IMR-90 (cell line): ENCODE data around the gene HHIPL1. TPM values are rescaled to one million over a fixed set of nuclear protein-coding genes. Genes with fewer than 3 reads are reported as not detected.

Source experiments
- ATAC-seq: fragments of 200-7000 bp; cut with Tn5 transposase; 2 replicates; pipeline ENCODE4 v1.9.1; 2020; ENCODE audit warnings: low read depth, mild to moderate bottlenecking, moderate library complexity
- BruUV-seq: library from RNA; stranded (reverse); fragments of 400-500 nt; replicated peaks from 2 replicates; lab custom pipeline; 2021; lab: Mats Ljungman, UMichigan
- CTCF ChIA-PET: fragments of 300-600 bp; formaldehyde crosslinking; extraction: SDS; loops from one replicate; lab custom pipeline; 2021; ENCODE audit warnings: antibody characterized with exemption; lab: Yijun Ruan, JAX
- POLR2A ChIA-PET: fragments of 300-600 bp; sonication (Branson Sonifier 250); formaldehyde crosslinking; loops from one replicate; lab custom pipeline; 2022; ENCODE audit warnings: antibody characterized with exemption; ENCODE audit not compliant: unreplicated experiment; lab: Charles Lee
- DNase-seq: peaks from one replicate; pipeline ENCODE4 v3.0.0; 2013
- H2AFZ ChIP-seq: replicated peaks from 2 replicates; pipeline ENCODE3; 2013; ENCODE audit warnings: low read length, mild to moderate bottlenecking; ENCODE audit not compliant: poor library complexity
- H2AK5ac ChIP-seq: 2 replicates; pipeline ENCODE4 v1.6.1; 2013; ENCODE audit warnings: low read depth, low read length, inconsistent platforms
- H2AK9ac ChIP-seq: replicated peaks from 2 replicates; pipeline ENCODE3; 2013; ENCODE audit warnings: mild to moderate bottlenecking, low read depth, low read length, moderate library complexity; ENCODE audit not compliant: poor library complexity
- H2BK120ac ChIP-seq: 2 replicates; pipeline ENCODE4 v1.6.1; 2013; ENCODE audit warnings: low read depth, low read length, inconsistent platforms
- H2BK15ac ChIP-seq: 3 replicates; pipeline ENCODE4 v1.6.1; 2013; ENCODE audit warnings: low read depth, low read length, inconsistent platforms
- H2BK20ac ChIP-seq: 2 replicates; pipeline ENCODE4 v1.6.1; 2013; ENCODE audit warnings: low read depth, mild to moderate bottlenecking, inconsistent platforms, low read length, moderate library complexity
- H2BK5ac ChIP-seq: 2 replicates; pipeline ENCODE4 v1.6.1; 2013; ENCODE audit warnings: mild to moderate bottlenecking, low read depth, low read length, inconsistent platforms; ENCODE audit not compliant: poor library complexity, severe bottlenecking
- H3K14ac ChIP-seq: replicated peaks from 2 replicates; pipeline ENCODE4 v1.6.1; 2013; ENCODE audit warnings: low read depth, low read length, inconsistent platforms
- H3K18ac ChIP-seq: 2 replicates; pipeline ENCODE4 v1.6.1; 2013; ENCODE audit warnings: low read depth, low read length, control low read depth
- H3K23ac ChIP-seq: 2 replicates; pipeline ENCODE4 v1.6.1; 2013; ENCODE audit warnings: low read depth, low read length, inconsistent platforms
- H3K27ac ChIP-seq: 2 replicates; pipeline ENCODE4 v1.5.1; 2013; ENCODE audit warnings: mild to moderate bottlenecking, control low read depth, low read length; ENCODE audit not compliant: insufficient read depth
- H3K27me3 ChIP-seq: 2 replicates; pipeline ENCODE4 v1.6.1; 2013; ENCODE audit warnings: low read length; ENCODE audit not compliant: control insufficient read depth, insufficient read depth
- H3K36me3 ChIP-seq: 2 replicates; pipeline ENCODE4 v1.6.1; 2013; ENCODE audit warnings: low read length, mixed read lengths; ENCODE audit not compliant: control insufficient read depth, insufficient read depth
- H3K4ac ChIP-seq: 2 replicates; pipeline ENCODE4 v1.6.1; 2013; ENCODE audit warnings: low read depth, low read length, inconsistent platforms
- H3K4me1 ChIP-seq: 2 replicates; pipeline ENCODE4 v1.6.1; 2013; ENCODE audit warnings: low read length, mixed read lengths; ENCODE audit not compliant: control insufficient read depth, insufficient read depth
- H3K4me2 ChIP-seq: 2 replicates; pipeline ENCODE4 v1.6.1; 2013; ENCODE audit warnings: low read depth, mild to moderate bottlenecking, control low read depth, low read length, moderate library complexity
- H3K4me3 ChIP-seq: 2 replicates; pipeline ENCODE4 v1.5.1; 2013; ENCODE audit warnings: low read depth, mild to moderate bottlenecking, control low read depth, low read length, moderate library complexity; ENCODE audit not compliant: insufficient read depth
- H3K56ac ChIP-seq: 2 replicates; pipeline ENCODE4 v1.6.1; 2013; ENCODE audit warnings: low read length, inconsistent platforms; ENCODE audit not compliant: insufficient read depth; ENCODE audit errors: extremely low read depth
- H3K79me1 ChIP-seq, 2 experiments: 2 replicates each; pipeline ENCODE4 v1.6.1; 2013; ENCODE audit warnings: low read length in 2 of 2, inconsistent platforms in 1 of 2, low read depth in 1 of 2
- H3K9ac ChIP-seq: 2 replicates; pipeline ENCODE4 v1.6.1; 2013; ENCODE audit warnings: low read depth, low read length, control low read depth
- H3K9me1 ChIP-seq: 2 replicates; pipeline ENCODE4 v1.6.1; 2013; ENCODE audit warnings: low read length, inconsistent platforms; ENCODE audit not compliant: insufficient read depth
- H3K9me3 ChIP-seq: 2 replicates; pipeline ENCODE4 v1.6.1; 2013; ENCODE audit warnings: low read length; ENCODE audit not compliant: control insufficient read depth, insufficient read depth
- H4K20me1 ChIP-seq: 2 replicates; pipeline ENCODE4 v1.6.1; 2013; ENCODE audit warnings: low read length, inconsistent platforms; ENCODE audit not compliant: insufficient read depth
- H4K5ac ChIP-seq: 2 replicates; pipeline ENCODE4 v1.6.1; 2013; ENCODE audit warnings: mild to moderate bottlenecking, low read depth, low read length, control low read depth
- H4K8ac ChIP-seq, 2 experiments: 2 replicates each; pipeline ENCODE4 v1.6.1; 2013; ENCODE audit warnings: low read depth in 2 of 2, low read length in 2 of 2, control low read depth in 1 of 2, inconsistent platforms in 1 of 2
- H4K91ac ChIP-seq: 2 replicates; pipeline ENCODE4 v1.6.1; 2013; ENCODE audit warnings: low read depth, low read length, inconsistent platforms; ENCODE audit not compliant: insufficient read depth
- CHD1 ChIP-seq: IDR thresholded peaks from 2 replicates; pipeline ENCODE4 v1.6.1; 2012; ENCODE audit warnings: low read depth, low read length, improper control_type of control experiment
- CTCF ChIP-seq: conservative IDR thresholded peaks from 2 replicates; pipeline ENCODE4 v1.5.1; 2012; ENCODE audit warnings: mild to moderate bottlenecking, low read depth, low read length, improper control_type of control experiment
- ELK1 ChIP-seq: fragments of 150-350 bp; IDR thresholded peaks from 2 replicates; pipeline ENCODE4 v1.6.1; 2016; ENCODE audit warnings: low read depth, mild to moderate bottlenecking, low read length, moderate library complexity, borderline replicate concordance
- MAFK ChIP-seq: IDR thresholded peaks from 2 replicates; pipeline ENCODE4 v1.6.1; 2012; ENCODE audit warnings: low read depth, low read length, improper control_type of control experiment
- MXI1 ChIP-seq: IDR thresholded peaks from 2 replicates; pipeline ENCODE4 v1.6.1; 2012; ENCODE audit warnings: low read depth, mild to moderate bottlenecking, low read length, moderate library complexity, borderline replicate concordance
- POLR2A ChIP-seq: IDR thresholded peaks from 2 replicates; pipeline ENCODE4 v1.6.1; 2012; ENCODE audit warnings: mild to moderate bottlenecking, low read depth, low read length
- RCOR1 ChIP-seq: IDR thresholded peaks from 2 replicates; pipeline ENCODE4 v1.6.1; 2012; ENCODE audit warnings: mild to moderate bottlenecking, low read length, improper control_type of control experiment; ENCODE audit not compliant: insufficient replicate concordance
- RFX5 ChIP-seq: IDR thresholded peaks from 2 replicates; pipeline ENCODE4 v1.8.0; 2012; ENCODE audit warnings: low read depth, mild to moderate bottlenecking, low read length, moderate library complexity
- SMC3 ChIP-seq: fragments of 150-350 bp; IDR thresholded peaks from 2 replicates; pipeline ENCODE4 v1.6.1; 2016; ENCODE audit warnings: low read depth, mild to moderate bottlenecking, antibody characterized with exemption, low read length, moderate library complexity
- WGBS, 2 experiments: methylation state at CpG; one replicate each; pipeline versions ENCODE4 v1.1.5 to v1.1.7; 2013; ENCODE audit warnings: missing lambda C conversion rate in 2 of 2; ENCODE audit not compliant: insufficient read length in 1 of 2; ENCODE audit errors: extremely low coverage in 2 of 2; 5-methylcytosine and 5-hydroxymethylcytosine counted together
- dilution Hi-C: fragments of 300-500 bp; cut with HindIII; formaldehyde crosslinking; loops from one replicate; pipeline ENCODE4 v1.14.3; 2018; ENCODE audit warnings: low sequenced_read_pairs; ENCODE audit not compliant: unreplicated experiment
- in situ Hi-C: fragments of 300-500 bp; cut with MboI; formaldehyde crosslinking; loops from 3 replicates; pipeline ENCODE4 v1.14.3; 2019; ENCODE audit warnings: low sequenced_read_pairs, inconsistent platforms, mixed read lengths
- intact Hi-C: fragments of 100-400 bp; cut with micrococcal nuclease; formaldehyde crosslinking; loops from 2 replicates; pipeline ENCODE4 v1.10.0; 2022
- polyA plus RNA-seq, 3 experiments: library from polyadenylated mRNA; depleted of rRNA; stranded (reverse); fragments of >200 nt; gene quantifications; 2 replicates each; pipeline ENCODE4 v1.2.3, GENCODE V29; 2012; ENCODE audit warnings: low replicate concordance in 1 of 3
- total RNA-seq: library from RNA; depleted of rRNA; stranded (reverse); fragments of >200 nt; gene quantifications from 2 replicates; pipeline ENCODE4 v1.2.3, GENCODE V29; 2012
- TF ChIP-seq, protein P1 (sequence below): fragments of 150-350 bp; IDR thresholded peaks from 2 replicates; pipeline ENCODE4 v1.6.1; 2017; ENCODE audit warnings: mild to moderate bottlenecking, antibody characterized with exemption, low read length, low read depth

HHIPL1 gene
- total and polyA plus RNA-seq, 2 of the 4 experiments (the other 2 are of a cell fraction) = 0.65 to 0.72 TPM

- H3K27ac ChIP-seq = no peak overlapping the region
- BruUV-seq = no TSS peak
Measured at GRCh38 chr14:99700379-99700778, 55.5 kb downstream of the HHIPL1 start.

More at GRCh38 chr14:99700379-99700778, 55.5 kb downstream of the HHIPL1 start:
- H3K56ac ChIP-seq = no peak overlapping the region
- in situ Hi-C loops (no loop called here), intact Hi-C loops (no loop called here), dilution Hi-C loops (no loop called here)
- H4K91ac ChIP-seq = no peak overlapping the region
- H3K79me1 ChIP-seq = no peaks in the 10 kb centered on the region
- H4K20me1 ChIP-seq = no peaks in the 10 kb centered on the region
- WGBS, 2 experiments = 89% methylated on average over 5 of the region's 6 CpGs; no CpG with 5 or more reads in 1 of the 2 experiments
- no peak overlapping the region for H3K4me2 ChIP-seq
- no peak for ATAC-seq
- POLR2A ChIA-PET = no interaction called here
- H2BK5ac ChIP-seq = no peak overlapping the region
- H3K9ac ChIP-seq = no peak overlapping the region
- no peaks in the 10 kb centered on the region for H3K9me1 ChIP-seq
- TF ChIP-seq MAFK (no peak), RCOR1 (no peak), SMC3 (no peak), CTCF (no peak), MXI1 (no peak), ELK1 (no peak), RFX5 (no peak), CHD1 (no peak), POLR2A (no peak)
- TF ChIP-seq, protein P1, sequence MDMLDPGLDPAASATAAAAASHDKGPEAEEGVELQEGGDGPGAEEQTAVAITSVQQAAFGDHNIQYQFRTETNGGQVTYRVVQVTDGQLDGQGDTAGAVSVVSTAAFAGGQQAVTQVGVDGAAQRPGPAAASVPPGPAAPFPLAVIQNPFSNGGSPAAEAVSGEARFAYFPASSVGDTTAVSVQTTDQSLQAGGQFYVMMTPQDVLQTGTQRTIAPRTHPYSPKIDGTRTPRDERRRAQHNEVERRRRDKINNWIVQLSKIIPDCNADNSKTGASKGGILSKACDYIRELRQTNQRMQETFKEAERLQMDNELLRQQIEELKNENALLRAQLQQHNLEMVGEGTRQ = no peak
- H4K5ac ChIP-seq = no peak overlapping the region
- H2AK9ac ChIP-seq = no peak overlapping the region
- H3K9me3 ChIP-seq = peaks cover 10% of the 10 kb centered on the region
- H2AFZ ChIP-seq = no peak overlapping the region
- no peaks in the 10 kb centered on the region for H3K4me1 ChIP-seq
- H3K18ac ChIP-seq = no peak overlapping the region
- H3K4ac ChIP-seq = no peak overlapping the region
- no peak overlapping the region for H3K23ac ChIP-seq
- H3K14ac ChIP-seq = no peak overlapping the region
- H3K27me3 ChIP-seq = peaks cover 17% of the 10 kb centered on the region
- CTCF ChIA-PET = no interaction called here
- no peak for DNase-seq
- no peak overlapping the region for H3K4me3 ChIP-seq
- no peak overlapping the region for H2BK15ac ChIP-seq
- no peak overlapping the region for H2BK20ac ChIP-seq
- H2AK5ac ChIP-seq = no peak overlapping the region
- H4K8ac ChIP-seq = no peak overlapping the region
- H2BK120ac ChIP-seq = no peak overlapping the region
- H3K36me3 ChIP-seq = no peaks in the 10 kb centered on the region
